GM12878 (cell line): ENCODE results near the gene SASH3. TPM values are rescaled to one million over a fixed set of nuclear protein-coding genes. Genes with fewer than 3 reads are reported as not detected.

ENCODE experiments used
- ATAC-seq: fragments of 200-7000 bp; cut with Tn5 transposase; 3 replicates; pipeline ENCODE4 v1.9.1; 2020; ENCODE audit warnings: mild to moderate bottlenecking, moderate library complexity
- BruUV-seq: library from RNA; stranded (reverse); fragments of 400-500 nt; replicated peaks from 2 replicates; lab custom pipeline; 2021; lab: Mats Ljungman, UMichigan
- CTCF ChIA-PET: fragments of 300-600 bp; sonication (Branson Sonifier 250); formaldehyde crosslinking; extraction: SDS; loops from one replicate; lab custom pipeline; 2021; ENCODE audit warnings: inconsistent platforms; lab: Yijun Ruan, JAX
- POLR2A ChIA-PET: fragments of 350-600 bp; formaldehyde crosslinking; extraction: SDS; loops from one replicate; lab custom pipeline; 2021; ENCODE audit warnings: inconsistent platforms; lab: Charles Lee
- RAD21 ChIA-PET: fragments of 300-600 bp; sonication (Branson Sonifier 250); formaldehyde crosslinking; loops from one replicate; lab custom pipeline; 2023; ENCODE audit warnings: antibody characterized with exemption; ENCODE audit not compliant: unreplicated experiment; lab: Charles Lee
- SMC1A ChIA-PET: fragments of 300-600 bp; sonication (Branson Sonifier 250); formaldehyde crosslinking; loops from one replicate; lab custom pipeline; 2023; ENCODE audit not compliant: unreplicated experiment, uncharacterized antibody; lab: Charles Lee
- DNase-seq: peaks from one replicate; pipeline ENCODE4 v3.0.0-alpha.2; 2011; ENCODE audit warnings: low read depth, low spot score
- FAIRE-seq: peaks from 3 replicates; lab custom pipeline; 2011; peaks lifted over from hg19 to GRCh38; lab: Jason Lieb, UNC
- H2AFZ ChIP-seq: 2 replicates; pipeline ENCODE4 v1.6.0; 2011; ENCODE audit warnings: low read depth, low read length, control low read depth; ENCODE audit not compliant: control insufficient read depth
- H3K27ac ChIP-seq: 2 replicates; pipeline ENCODE4 v1.5.1; 2011; ENCODE audit warnings: control low read depth; ENCODE audit not compliant: control insufficient read depth, insufficient read depth
- H3K27me3 ChIP-seq, 2 experiments: replicated peaks in 1 of 2; 2 replicates each; pipeline versions ENCODE4 v1.6.0 to v1.6.1; 2011; ENCODE audit warnings: low read length in 1 of 2; ENCODE audit not compliant: control insufficient read depth in 2 of 2, insufficient read depth in 2 of 2
- H3K36me3 ChIP-seq, 2 experiments: 2 replicates each; pipeline ENCODE4 v1.5.1; 2011; ENCODE audit warnings: low read length in 1 of 2; ENCODE audit not compliant: control insufficient read depth in 2 of 2, insufficient read depth in 2 of 2
- H3K4me1 ChIP-seq: 2 replicates; pipeline ENCODE4 v1.6.1; 2011; ENCODE audit warnings: mild to moderate bottlenecking, low read length, moderate library complexity, mixed read lengths; ENCODE audit not compliant: control insufficient read depth, insufficient read depth
- H3K4me2 ChIP-seq: 2 replicates; pipeline ENCODE4 v1.6.0; 2011; ENCODE audit warnings: control low read depth; ENCODE audit not compliant: control insufficient read depth, insufficient read depth
- H3K4me3 ChIP-seq: fragments of 200-600 bp; sonication (generic); 2 replicates; pipeline ENCODE4 v1.5.1; 2016
- H3K79me2 ChIP-seq: 2 replicates; pipeline ENCODE4 v1.6.0; 2011; ENCODE audit warnings: low read length; ENCODE audit not compliant: control insufficient read depth, insufficient read depth
- H3K9ac ChIP-seq: 2 replicates; pipeline ENCODE4 v1.8.0; 2011; ENCODE audit warnings: low read length, control low read depth, mixed read lengths; ENCODE audit not compliant: control insufficient read depth, insufficient read depth
- H3K9me3 ChIP-seq: replicated peaks from 3 replicates; pipeline ENCODE4 v1.5.1; 2011; ENCODE audit warnings: mild to moderate bottlenecking, low read length; ENCODE audit not compliant: control insufficient read depth, insufficient read depth
- H4K20me1 ChIP-seq: 2 replicates; pipeline ENCODE4 v1.6.0; 2011; ENCODE audit not compliant: control insufficient read depth, insufficient read depth
- BHLHE40 ChIP-seq, 2 experiments: fragments of 450-650 bp in 1 of 2; IDR thresholded peaks; 2 replicates each; pipeline ENCODE4 v1.6.1; 2011 to 2017; ENCODE audit warnings: low read depth in 2 of 2, borderline replicate concordance in 1 of 2, improper control_type of control experiment in 1 of 2, low read length in 1 of 2, mild to moderate bottlenecking in 1 of 2
- CEBPB ChIP-seq, 2 experiments: fragments of 150-350 bp in 1 of 2; IDR thresholded peaks; 2 replicates each; pipeline ENCODE4 v1.6.1; 2012 to 2014; ENCODE audit warnings: low read depth in 2 of 2, low read length in 2 of 2, borderline replicate concordance in 1 of 2, inconsistent platforms in 1 of 2
- CUX1 ChIP-seq: IDR thresholded peaks from 2 replicates; pipeline ENCODE4 v1.6.1; 2012; ENCODE audit warnings: improper control_type of control experiment, low read depth, low read length; ENCODE audit not compliant: insufficient replicate concordance
- ESRRA ChIP-seq: IDR thresholded peaks from 2 replicates; pipeline ENCODE4 v1.6.1; 2012; ENCODE audit warnings: mild to moderate bottlenecking, low read length, improper control_type of control experiment
- JUND ChIP-seq: IDR thresholded peaks from 2 replicates; pipeline ENCODE4 v1.6.1; 2012; ENCODE audit warnings: low read depth, mild to moderate bottlenecking, low read length, improper control_type of control experiment, moderate library complexity
- LARP7 ChIP-seq: fragments of 450-650 bp; IDR thresholded peaks from 2 replicates; pipeline ENCODE4 v1.6.1; 2017; ENCODE audit warnings: mild to moderate bottlenecking
- NR2F1 ChIP-seq: fragments of 450-650 bp; conservative IDR thresholded peaks from 2 replicates; pipeline ENCODE4 v1.6.1; 2017; ENCODE audit warnings: mild to moderate bottlenecking
- RFX5 ChIP-seq: IDR thresholded peaks from 2 replicates; pipeline ENCODE4 v1.6.1; 2011; ENCODE audit warnings: low read depth, low read length, improper control_type of control experiment
- SKIL ChIP-seq: fragments of 450-650 bp; IDR thresholded peaks from 2 replicates; pipeline ENCODE4 v1.6.1; 2017; ENCODE audit warnings: mild to moderate bottlenecking, low read depth, inconsistent platforms; ENCODE audit not compliant: poor library complexity, severe bottlenecking
- SMC3 ChIP-seq: IDR thresholded peaks from 2 replicates; pipeline ENCODE4 v1.6.1; 2011; ENCODE audit warnings: low read length, improper control_type of control experiment, borderline replicate concordance
- SUZ12 ChIP-seq: fragments of 200-600 bp; sonication (generic); IDR thresholded peaks from one replicate; pipeline ENCODE4 v1.6.1; 2018; ENCODE audit warnings: antibody characterized with exemption, mild to moderate bottlenecking; ENCODE audit not compliant: unreplicated experiment
- USF2 ChIP-seq: IDR thresholded peaks from 2 replicates; pipeline ENCODE4 v1.6.1; 2011; ENCODE audit warnings: low read depth, low read length, improper control_type of control experiment, borderline replicate concordance
- WGBS: methylation state at CpG from one replicate; pipeline ENCODE4 v1.1.6; 2016; ENCODE audit warnings: low lambda C conversion rate; ENCODE audit not compliant: insufficient replicate concordance, insufficient coverage; ENCODE audit errors: missing lambda C conversion rate; 5-methylcytosine and 5-hydroxymethylcytosine counted together
- in situ Hi-C: fragments of 300-500 bp; cut with MboI; formaldehyde crosslinking; loops from 9 replicates; pipeline ENCODE4 v1.14.3; 2018; ENCODE audit warnings: mixed read lengths
- intact Hi-C: fragments of 100-400 bp; cut with micrococcal nuclease; formaldehyde crosslinking; loops from one replicate; pipeline ENCODE4 v1.14.2; 2022; ENCODE audit not compliant: unreplicated experiment
- polyA plus RNA-seq, 11 experiments: library from polyadenylated mRNA; depleted of rRNA in 4 of 11; unstranded in 6 of 11; stranded (reverse) in 5 of 11; fragments of >200 nt; fragmentation: Nextera tagmentation in 4 of 11; fragmentation: Illumina TruSeq in 1 of 11; extraction: Ambion mirVana in 4 of 11; extraction: Trizol in 1 of 11; gene quantifications; 1 replicate in 1 of 11; 2 replicates in 10 of 11; pipeline versions ENCODE4 v1.2.1 to v1.2.3, GENCODE V29; 2011 to 2016; ENCODE audit warnings: inconsistent platforms in 2 of 11, missing spikeins in 2 of 11, low read depth in 1 of 11
- total RNA-seq, 4 experiments: library from RNA; depleted of rRNA in 3 of 4; stranded (reverse); fragments of >200 nt in 3 of 4; fragmentation: Illumina TruSeq in 1 of 4; extraction: Trizol in 1 of 4; gene quantifications; 2 replicates each; pipeline versions ENCODE4 v1.2.1 to v1.2.3, GENCODE V29; 2013 to 2021

The SASH3 gene
- total and polyA plus RNA-seq, 10 of the 15 experiments (the other 5 are each of a cell fraction or from before 2014, with no cell fraction given) = 23.1 to 233 (median 160) TPM

DNA sequence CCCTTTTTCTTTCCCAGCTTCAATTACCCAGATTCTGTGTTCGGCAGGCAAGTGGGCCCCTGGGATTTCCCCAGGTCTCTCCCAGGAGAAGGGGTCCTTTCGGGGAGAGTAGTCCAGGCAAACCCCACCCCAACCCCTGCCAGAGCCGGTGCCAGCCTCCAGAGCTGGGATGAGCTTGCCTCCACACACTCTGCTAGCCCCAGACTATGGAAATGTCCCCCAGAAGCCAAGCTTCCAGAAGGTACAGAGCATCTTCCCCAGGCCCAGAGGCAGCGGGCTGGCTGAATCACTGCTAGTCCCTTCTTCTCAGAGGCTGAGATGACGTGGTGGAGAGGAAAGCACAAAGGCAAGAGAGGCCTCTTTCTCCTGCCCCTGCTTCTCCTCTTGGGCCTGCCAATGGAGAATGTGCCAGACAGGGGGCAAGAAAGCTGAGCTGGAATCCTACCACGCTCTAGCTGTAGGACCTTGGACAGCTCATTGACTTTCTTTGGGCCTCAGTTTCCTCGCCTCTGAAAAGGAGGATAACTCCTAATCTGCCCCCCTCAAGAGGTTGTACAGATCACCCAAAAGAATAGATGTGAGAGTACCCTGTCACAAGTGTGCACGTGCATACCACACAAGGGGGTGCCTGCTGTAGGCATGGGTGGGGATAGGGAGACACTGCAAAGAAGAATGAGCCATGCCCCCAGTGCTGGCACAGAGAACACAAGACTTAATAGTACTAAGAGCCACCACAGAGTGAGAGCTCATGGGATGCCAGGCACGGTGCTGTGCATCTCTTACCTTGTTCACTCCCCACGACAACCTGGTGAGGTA is 2.1 kb downstream of the SASH3 start (continued):
- TF ChIP-seq CUX1 (peak; percentile 12), BHLHE40 (IDR thresholded peaks at IDR 0.05; ENCODE audit: borderline replicate concordance in 1 of 2, low read depth in 2 of 2, low read length in 1 of 2) (peak; percentile 58 to 78; a peak in 3 of 4 replicates), LARP7 (peak; percentile 57; the same call in 1 of the 2 replicates)

- no peak for ATAC-seq
- H3K9me3 ChIP-seq = no peaks in the 10 kb centered on the region
- no peak for FAIRE-seq
- H3K4me3 ChIP-seq = peak overlapping the region; percentile 84
- H3K9ac ChIP-seq = peak overlapping the region; percentile 93
- POLR2A ChIA-PET = interaction anchor here (0.7 to 11.2 kb wide), 3 partner anchors 12 to 61 kb away, joined by 3 to 169 read pairs (median 4); partner anchors contain the start of gene ZDHHC9
- 8% methylated on average over 4 of the region's 4 CpGs for WGBS
- peaks cover 2 to 11% of the 10 kb centered on the region in 2 experiments for H3K36me3 ChIP-seq
- in situ Hi-C loops (no loop called here), intact Hi-C loops (no loop called here)
- peak overlapping the region; percentile 92 for H3K4me2 ChIP-seq
- peaks cover 46% of the 10 kb centered on the region for H3K4me1 ChIP-seq
- CTCF ChIA-PET = interaction anchor here (0.6 to 4.9 kb wide), 5 partner anchors 12 to 41 kb away, joined by 3 to 66 read pairs (median 13); no protein-coding TSS in a partner anchor
- H3K27ac ChIP-seq = peak overlapping the region; percentile 96
- H2AFZ ChIP-seq = no peak overlapping the region
- RAD21 ChIA-PET = interaction anchor here (1.0 to 7.0 kb wide), 6 partner anchors 12 to 40 kb away, joined by 3 to 166 read pairs (median 7); no protein-coding TSS in a partner anchor
- H3K27me3 ChIP-seq = no peaks in the 10 kb centered on the region
- H3K79me2 ChIP-seq = peaks cover 79% of the 10 kb centered on the region
- H4K20me1 ChIP-seq = no peaks in the 10 kb centered on the region
- DNase-seq = no peak
- no TSS peak for BruUV-seq
- SMC1A ChIA-PET = interaction anchor here (0.9 to 14.8 kb wide), 10 partner anchors 12 to 244 kb away, joined by 3 to 165 read pairs (median 4); no protein-coding TSS in a partner anchor
- TF ChIP-seq ESRRA = no peak
- no peak for TF ChIP-seq USF2
- TF ChIP-seq NR2F1 = 0 out of 2 replicates have a peak, but pooled peaks have one; percentile 21
- no peak for TF ChIP-seq SUZ12
- no peak for TF ChIP-seq SMC3
- no peak for TF ChIP-seq RFX5
- no peak for TF ChIP-seq SKIL
- no peak for TF ChIP-seq JUND
- no peak for TF ChIP-seq CEBPB (IDR thresholded peaks at IDR 0.05; ENCODE audit: borderline replicate concordance in 1 of 2, low read depth in 2 of 2, low read length in 2 of 2)
These were observed 3.0 kb downstream of the SASH3 start for GRCh38 chrX:129782706-129783105.
